ENCODE results near the gene CERT1. TPM values are rescaled to one million over a fixed set of nuclear protein-coding genes. Genes with fewer than 3 reads are reported as not detected.

Gene CERT1
- total and polyA plus RNA-seq, 12 donors = 6.3 to 47.6 (median 37.5) TPM

DNA sequence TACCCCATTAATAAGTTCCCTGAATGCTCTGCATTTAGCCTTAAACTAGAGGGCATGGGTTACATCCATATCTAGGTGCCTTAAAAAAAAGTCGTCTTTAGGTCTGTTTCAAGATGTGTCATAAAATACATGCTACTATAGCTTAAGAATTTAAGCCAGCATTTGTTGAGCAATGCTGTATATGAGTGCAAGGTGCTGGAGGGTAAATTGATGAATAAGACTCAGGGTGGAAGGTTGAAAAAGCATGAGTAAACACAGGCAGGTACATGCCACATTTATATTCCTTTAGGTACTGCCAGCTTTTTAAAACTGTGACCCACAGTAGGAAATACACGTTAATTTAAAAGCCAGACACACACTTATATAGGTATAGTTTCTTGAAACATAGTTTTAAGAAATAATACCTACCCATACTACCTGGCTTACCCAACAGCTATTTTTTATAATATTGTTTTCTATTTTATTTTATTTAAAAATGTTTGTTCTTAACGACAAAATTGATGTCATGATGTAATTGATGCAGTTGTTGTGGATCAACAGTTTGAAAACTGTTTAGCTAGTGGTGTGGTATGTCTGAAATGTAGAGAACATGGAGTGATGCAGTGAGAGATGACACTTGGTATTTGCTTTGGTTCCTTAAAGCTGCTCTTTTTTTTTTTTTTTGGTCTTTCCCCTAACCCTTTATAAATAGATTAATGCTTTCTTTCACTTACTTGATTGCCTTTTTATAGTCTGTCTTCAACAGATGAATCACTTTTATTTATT is 170.5 kb downstream of the CERT1 start:
- Histone ChIP-seq H3K4me1 (peaks cover 2 to 26% (median 17%) of the 10 kb centered on the region in 9 donors), H3K27me3 (no peaks in the 10 kb centered on the region), H3K27ac (no peak overlapping the region), H3K36me3 (peaks cover 0 to 39% (median 10%) of the 10 kb centered on the region in 9 donors), H3K9me3 (no peaks in the 10 kb centered on the region), H3K4me3 (no peak overlapping the region)
- TF ChIP-seq, protein P1, sequence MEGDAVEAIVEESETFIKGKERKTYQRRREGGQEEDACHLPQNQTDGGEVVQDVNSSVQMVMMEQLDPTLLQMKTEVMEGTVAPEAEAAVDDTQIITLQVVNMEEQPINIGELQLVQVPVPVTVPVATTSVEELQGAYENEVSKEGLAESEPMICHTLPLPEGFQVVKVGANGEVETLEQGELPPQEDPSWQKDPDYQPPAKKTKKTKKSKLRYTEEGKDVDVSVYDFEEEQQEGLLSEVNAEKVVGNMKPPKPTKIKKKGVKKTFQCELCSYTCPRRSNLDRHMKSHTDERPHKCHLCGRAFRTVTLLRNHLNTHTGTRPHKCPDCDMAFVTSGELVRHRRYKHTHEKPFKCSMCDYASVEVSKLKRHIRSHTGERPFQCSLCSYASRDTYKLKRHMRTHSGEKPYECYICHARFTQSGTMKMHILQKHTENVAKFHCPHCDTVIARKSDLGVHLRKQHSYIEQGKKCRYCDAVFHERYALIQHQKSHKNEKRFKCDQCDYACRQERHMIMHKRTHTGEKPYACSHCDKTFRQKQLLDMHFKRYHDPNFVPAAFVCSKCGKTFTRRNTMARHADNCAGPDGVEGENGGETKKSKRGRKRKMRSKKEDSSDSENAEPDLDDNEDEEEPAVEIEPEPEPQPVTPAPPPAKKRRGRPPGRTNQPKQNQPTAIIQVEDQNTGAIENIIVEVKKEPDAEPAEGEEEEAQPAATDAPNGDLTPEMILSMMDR (IDR thresholded peaks at IDR 0.05) = no peak
- WGBS, 2 donors = 74 to 75% methylated on average over 3 of the region's 3 CpGs
- no peak for ATAC-seq
- DNase-seq = no peak
- intact Hi-C loops (cut with DNase I) = loop anchor here in 1 of 10 donors (10.0 kb wide), 1 partner anchor 576 kb away; the partner anchor contains the start of genes GFM2 and NSA2

DNA sequence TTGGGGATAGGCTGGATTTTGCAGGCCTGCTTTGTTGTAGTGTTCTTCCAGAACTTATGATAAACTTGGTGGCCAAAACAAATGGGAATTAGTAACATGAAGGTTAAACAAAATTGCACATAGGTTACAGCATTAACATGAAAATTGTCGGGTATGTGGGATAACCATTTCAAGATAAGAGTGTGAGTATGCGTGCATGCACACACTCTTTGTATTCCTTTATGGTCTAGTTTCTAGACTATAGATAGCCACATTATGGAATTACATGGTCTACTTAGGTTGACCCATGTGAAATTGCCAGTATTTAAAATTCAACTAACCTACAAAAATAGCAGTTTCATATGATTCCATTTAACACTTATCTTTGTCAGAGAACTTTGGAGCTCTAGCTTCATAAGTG is 173.0 kb downstream of the CERT1 start:
- TF ChIP-seq, protein P1 (IDR thresholded peaks at IDR 0.05) = no peak
- Histone ChIP-seq H3K9me3 (no peaks in the 10 kb centered on the region), H3K4me3 (peak overlapping the region in 9 of 10 donors; percentile 72 to 99 (median 92)), H3K4me1 (peaks cover 2 to 28% (median 18%) of the 10 kb centered on the region in 9 donors), H3K27me3 (no peaks in the 10 kb centered on the region), H3K27ac (no peak overlapping the region), H3K36me3 (peaks cover 0 to 14% (median 0%) of the 10 kb centered on the region in 9 donors)
- 54 to 58% methylated on average over 2 of the region's 2 CpGs for WGBS, 2 donors
- intact Hi-C loops (cut with DNase I) = loop anchor here in 5 of 10 donors (5.0 to 10.0 kb wide), 8 partner anchors 101 to 344 kb away; partner anchors contain the start of genes ANKRD31 (in 4 of the 5), CERT1 (in 2 of the 5), GCNT4 (in 2 of the 5) and POLK (in 2 of the 5)
- no peak for DNase-seq
- no peak for ATAC-seq

- Histone ChIP-seq H3K9me3 (no peaks in the 10 kb centered on the region), H3K4me3 (peak overlapping the region; percentile 72 to 99 (median 90)), H3K36me3 (peaks cover 0 to 5% (median 0%) of the 10 kb centered on the region in 9 donors), H3K4me1 (peaks cover 2 to 28% (median 18%) of the 10 kb centered on the region in 9 donors), H3K27me3 (no peaks in the 10 kb centered on the region), H3K27ac (peak overlapping the region; percentile 37 to 95 (median 90))
- TF ChIP-seq, protein P1 (IDR thresholded peaks at IDR 0.05) = no peak
- ATAC-seq = peak; percentile 2 to 29 (median 14)
- intact Hi-C loops (cut with DNase I) = loop anchor here in 6 of 10 donors (2.0 to 10.0 kb wide), 9 partner anchors 100 to 345 kb away; partner anchors contain the start of genes ANKRD31 (in 6 of the 6), CERT1 (in 2 of the 6), GCNT4 (in 2 of the 6) and POLK (in 2 of the 6)
- peak in 1 of 2 donors; percentile 23 for DNase-seq
- WGBS, 2 donors = 1% methylated on average over 50 of the region's 50 CpGs
Measured at GRCh38 chr5:75337366-75338021, 173.9 kb downstream of the CERT1 start.

All from heart right ventricle (tissue), 16 donors.